Myocyte (in vitro differentiated cells): ENCODE data around the gene ABI3BP. TPM values are rescaled to one million over a fixed set of nuclear protein-coding genes. Genes with fewer than 3 reads are reported as not detected.
"Not testable (repeated sequence)": the region's sequence is repeated elsewhere in the genome, so short reads cannot be mapped to it uniquely, and the experiment has no call there.

Source experiments
- DNase-seq: peaks from one replicate; pipeline ENCODE4 v3.0.0-alpha.2; 2012; ENCODE audit warnings: low read depth
- total RNA-seq: library from RNA; depleted of rRNA; stranded (reverse); fragments of >200 nt; gene quantifications from 2 replicates; pipeline ENCODE4 v1.2.3, GENCODE V29; 2014

Gene ABI3BP
- total RNA-seq, 1 donor from 2014 or later = 97.0 TPM

GRCh38 chr3:100981164-100981911 lies 11.9 kb downstream of the ABI3BP start:
- DNase-seq = peak; percentile 22

- no peak for DNase-seq
Measured at GRCh38 chr3:100978011-100978659, 15.1 kb downstream of the ABI3BP start.

GRCh38 chr3:100976611-100977010 lies 16.6 kb downstream of the ABI3BP start:
- no peak for DNase-seq

DNA sequence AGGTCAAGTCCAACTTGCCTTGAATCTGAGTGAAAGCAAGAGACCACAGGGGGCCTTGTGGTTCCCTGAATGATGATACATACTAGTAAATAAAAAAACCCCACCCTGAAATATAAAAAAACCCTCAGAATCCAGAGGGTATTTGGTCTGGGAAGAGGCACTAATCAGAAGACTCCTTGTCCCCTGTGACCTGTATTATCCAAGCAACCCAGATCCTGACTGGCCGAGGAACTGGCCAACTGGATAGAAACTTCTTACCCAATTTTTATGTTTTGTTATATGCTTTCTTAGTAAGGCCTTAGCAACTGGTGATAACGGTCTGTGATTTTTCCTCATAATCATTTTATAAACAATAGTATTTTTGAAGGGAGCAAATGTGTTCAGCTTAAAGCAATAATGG lies 17.5 kb downstream of the ABI3BP start:
- no peak for DNase-seq

DNA sequence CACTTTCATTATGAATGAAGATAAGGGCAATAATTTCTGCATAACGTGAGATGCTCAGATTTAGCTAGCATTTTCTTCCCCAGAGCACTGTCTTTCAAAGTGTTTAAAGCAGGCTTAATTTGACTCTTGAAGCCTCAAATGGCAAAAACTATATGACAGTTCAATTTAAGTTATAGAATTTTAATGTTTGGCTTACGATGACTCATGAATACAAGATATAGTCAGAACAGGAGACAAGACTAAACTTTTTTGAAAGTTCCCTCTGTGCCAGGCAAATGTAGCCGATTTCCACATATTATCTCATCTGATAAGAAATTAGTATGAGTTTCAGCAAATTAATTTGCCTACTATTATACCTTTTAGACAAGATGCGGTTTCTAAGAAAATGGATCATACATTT lies 19.6 kb downstream of the ABI3BP start:
- no peak for DNase-seq

DNA sequence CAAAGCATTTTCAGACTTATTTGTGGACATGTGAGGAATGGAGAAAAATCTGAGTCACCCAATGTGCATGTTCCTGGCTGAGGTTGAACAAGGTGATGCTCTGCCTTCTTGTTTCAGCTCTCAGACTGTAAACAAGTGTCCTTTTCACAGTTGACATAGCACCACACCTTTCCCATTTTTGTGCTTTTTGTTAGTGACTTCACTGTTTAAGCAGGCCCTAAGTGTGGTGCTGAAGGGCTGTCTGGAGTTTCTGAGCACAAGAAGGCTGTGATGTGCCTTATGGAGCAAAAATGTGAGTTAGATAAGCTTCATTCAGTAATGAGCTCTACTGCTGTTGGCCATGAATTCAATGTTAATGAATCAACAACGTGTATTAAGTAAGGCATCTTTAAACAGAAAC lies 20.4 kb downstream of the ABI3BP start:
- DNase-seq = no peak

DNA sequence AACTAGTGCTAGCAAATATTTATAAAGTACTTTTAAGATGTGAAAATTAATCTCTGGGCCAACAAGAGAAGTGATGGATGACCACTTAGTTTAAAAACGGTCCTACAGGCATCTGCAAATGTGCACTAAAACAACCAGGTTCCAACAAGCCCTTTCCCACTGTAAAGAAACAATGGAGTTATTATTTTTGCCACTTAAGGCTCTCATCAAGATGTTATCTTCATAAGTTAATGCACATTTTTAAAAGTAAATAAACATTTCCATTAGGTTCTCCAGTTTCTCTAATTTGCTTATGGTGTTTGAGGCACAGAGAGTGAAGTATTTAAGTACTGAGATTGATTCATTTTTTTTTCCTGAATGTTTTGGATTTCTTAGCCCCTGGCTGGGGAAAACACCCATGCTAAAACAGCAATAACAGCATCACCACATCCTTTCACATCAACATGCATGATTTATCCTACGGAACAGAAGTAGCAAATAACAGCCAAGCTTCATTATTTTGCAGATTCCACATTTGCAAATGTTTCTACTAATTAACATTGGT lies 20.8 kb downstream of the ABI3BP start:
- DNase-seq = no peak

DNA sequence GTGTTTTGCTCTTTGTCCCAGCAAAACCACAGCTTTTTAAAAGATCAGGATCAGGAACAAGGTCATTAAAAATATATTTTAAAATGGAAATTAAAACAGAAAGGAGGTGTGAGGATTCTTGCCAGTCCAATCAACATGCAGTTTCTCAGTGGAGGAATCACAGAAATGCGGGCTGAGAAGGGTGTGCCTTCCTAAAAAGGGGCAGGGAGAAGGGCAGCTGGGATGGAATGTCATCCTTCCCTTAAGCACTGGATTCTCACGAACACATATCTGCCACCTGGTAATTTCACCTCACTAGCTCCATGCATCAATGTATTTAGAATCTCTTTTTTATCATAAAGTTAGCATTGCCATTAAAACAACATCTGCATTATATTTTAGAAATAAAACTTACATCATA lies 21.4 kb downstream of the ABI3BP start:
- peak; percentile 77 for DNase-seq

- DNase-seq = peak; percentile 67
Measured at GRCh38 chr3:100970477-100970990, 22.7 kb downstream of the ABI3BP start.

DNA sequence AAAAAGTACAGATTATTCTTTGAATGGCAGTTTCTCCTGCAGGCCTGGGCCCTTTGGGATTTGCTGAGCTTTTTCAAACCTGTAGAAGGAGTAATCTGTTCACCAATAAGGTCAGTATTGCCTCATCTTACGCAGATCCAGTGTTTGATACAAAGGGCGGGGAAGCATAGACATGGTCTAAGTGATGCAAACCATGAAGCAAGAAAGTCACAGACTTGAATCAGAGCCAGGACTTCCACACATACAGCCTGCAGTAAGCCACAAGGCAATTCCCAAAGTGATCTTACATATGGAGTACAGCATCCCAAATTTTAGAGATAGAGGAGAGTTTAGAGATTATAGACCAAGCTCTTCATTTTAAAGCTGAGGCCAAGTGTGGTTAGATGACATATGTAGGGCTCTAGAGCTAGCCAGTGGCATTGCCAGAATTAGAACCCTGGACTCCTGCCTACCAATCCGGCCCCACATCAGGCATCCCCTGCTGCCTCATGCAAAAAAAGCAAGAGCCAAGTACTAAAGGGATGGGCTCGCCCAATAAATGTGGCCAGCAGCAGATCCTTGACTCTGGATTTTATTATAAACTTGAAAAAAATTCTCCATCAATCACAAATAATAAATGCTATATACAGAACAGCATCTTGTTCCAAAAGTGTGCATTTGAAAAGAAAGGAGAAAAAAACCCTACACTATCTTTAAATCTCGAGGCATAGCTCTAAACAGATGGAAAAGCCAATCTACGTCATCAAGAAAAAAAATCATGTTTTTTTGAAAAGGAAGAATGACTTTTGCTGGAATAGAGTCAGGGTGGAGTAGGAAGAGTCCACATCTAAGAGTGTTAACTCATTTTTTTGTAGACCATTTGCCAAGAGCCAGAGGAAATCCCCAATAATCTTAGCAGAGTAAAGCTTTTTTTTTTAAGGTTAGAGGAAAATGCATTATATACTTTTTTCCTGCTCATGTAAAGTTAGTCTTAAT lies 24.0 kb downstream of the ABI3BP start:
- no peak for DNase-seq

- DNase-seq = no peak
Measured at GRCh38 chr3:100966807-100967206, 26.4 kb downstream of the ABI3BP start.

GRCh38 chr3:100966049-100966491 lies 27.2 kb downstream of the ABI3BP start:
- peak; percentile 78 for DNase-seq

DNA sequence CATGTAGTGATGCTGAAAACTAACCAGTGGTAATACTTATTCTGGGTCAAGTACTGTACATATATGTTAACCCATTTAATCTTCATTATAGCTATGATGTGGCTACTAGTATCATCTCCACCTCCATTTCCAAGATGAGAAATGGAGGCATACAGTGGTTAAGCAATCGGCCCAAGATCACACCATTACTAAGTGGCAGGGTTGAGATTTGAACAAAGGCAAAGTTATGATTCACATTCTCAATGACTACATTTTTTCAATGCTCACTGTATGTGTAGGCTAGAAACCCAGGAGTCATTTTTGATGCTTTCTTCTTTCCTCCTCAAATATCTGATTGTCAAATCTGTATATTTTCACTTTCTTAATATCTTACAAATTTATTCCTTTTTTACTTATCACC lies 30.2 kb downstream of the ABI3BP start:
- DNase-seq = no peak

GRCh38 chr3:100957261-100957986 lies 35.8 kb downstream of the ABI3BP start:
- peak; percentile 82 for DNase-seq

GRCh38 chr3:100956276-100956675 lies 36.9 kb downstream of the ABI3BP start:
- no peak for DNase-seq

- DNase-seq = peak; percentile 93
Measured at GRCh38 chr3:100954990-100955389, 38.2 kb downstream of the ABI3BP start.

DNA sequence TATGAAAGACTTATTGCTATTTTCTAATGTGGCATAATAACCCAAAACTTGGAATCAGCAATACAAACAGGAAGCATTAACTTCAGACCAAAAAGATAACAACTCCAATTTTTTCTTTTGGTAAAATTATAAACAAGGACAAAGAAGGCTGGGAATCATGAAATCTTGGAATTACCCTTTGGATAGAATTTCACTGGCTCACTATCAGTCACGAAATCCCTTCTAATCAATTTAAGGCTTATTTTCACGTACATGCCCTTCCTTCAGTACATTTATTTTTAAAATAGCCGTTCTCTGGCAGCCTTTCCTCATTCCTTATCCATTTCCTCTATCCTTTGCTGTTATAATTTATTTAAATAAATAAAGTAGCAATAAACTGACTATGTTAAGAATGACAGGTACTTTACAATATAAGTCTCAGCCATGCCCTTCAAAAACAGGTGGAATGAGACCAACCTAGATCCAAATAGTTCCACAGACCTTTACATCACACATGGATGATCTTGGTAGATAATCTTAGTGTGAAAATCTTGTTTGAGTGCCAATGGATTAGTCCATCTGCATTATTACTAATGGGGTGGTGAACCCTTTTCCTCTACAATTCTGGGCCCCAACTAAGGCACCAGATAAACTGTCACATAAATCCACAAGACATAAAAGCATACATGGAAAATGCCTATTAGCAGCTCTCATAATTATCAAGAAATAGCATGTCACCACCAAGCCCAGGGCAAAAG lies 38.9 kb downstream of the ABI3BP start:
- peak; percentile 40 for DNase-seq

DNA sequence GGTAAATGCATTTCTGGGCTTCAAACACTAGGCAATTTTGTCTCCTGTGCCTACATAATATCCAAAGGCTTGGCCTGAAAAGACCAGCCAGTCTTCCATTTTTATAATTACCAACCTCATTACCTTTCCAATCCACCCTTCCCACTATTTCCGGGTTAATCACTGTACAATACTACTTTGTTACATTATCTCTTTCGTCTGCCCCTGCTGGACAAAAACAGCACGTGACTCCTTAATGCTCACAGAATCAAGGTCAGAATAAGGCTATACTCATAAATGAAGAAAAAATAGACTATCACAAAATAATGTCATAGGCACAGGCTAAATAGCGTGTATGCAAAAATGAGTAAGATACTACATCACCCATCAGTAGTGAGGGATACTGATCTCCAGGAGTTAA lies 40.1 kb downstream of the ABI3BP start:
- no peak for DNase-seq

DNA sequence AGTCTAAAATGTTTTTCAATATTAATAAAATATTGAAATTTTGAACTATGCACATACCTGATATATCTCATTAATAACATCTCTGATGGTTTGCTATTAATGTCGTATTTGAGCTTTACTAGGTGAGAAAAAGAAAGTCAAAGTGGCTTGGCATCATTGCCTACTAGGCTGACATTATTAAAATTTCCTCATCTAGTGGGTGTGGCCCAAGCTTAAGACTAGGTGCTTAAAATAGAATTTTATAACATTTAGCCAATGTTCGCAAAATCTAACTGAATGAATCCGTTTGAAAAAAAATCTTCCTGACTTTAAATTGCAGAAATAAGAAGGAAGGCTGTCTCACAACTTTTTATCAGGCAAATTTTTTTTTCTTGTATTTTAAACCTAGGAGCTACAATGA lies 46.1 kb downstream of the ABI3BP start:
- DNase-seq = no peak

- DNase-seq = not testable (repeated sequence)
Measured at GRCh38 chr3:100946096-100946495, 47.1 kb downstream of the ABI3BP start.
